GM21526 (cell line): ENCODE results near the gene SELENOV.

Experiments
- ATAC-seq: cut with Tn5 transposase; IDR thresholded peaks from one replicate; pipeline ENCODE4 v1.9.1; 2021; ENCODE audit warnings: moderate library complexity; ENCODE audit not compliant: unreplicated experiment, low FRiP score

The SELENOV gene

DNA sequence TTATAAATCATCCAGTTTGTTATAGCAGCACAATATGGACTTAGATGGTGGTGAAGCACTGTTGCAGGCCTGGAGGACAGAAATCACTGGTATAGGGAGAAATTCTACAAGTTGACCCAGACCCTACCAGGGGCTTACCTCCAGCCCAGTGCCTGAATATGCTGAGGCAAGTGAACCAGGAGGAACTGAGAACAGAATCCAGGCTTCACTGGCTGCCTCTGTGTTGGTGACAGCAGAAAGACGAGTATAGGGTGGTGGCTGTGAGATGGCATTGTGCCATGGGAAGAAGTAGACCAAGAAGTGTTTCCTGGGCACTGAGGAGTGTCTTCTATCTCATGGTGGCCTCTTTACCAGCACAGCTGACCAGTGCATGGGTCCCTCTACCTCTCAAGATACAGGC lies 40.9 kb downstream of the SELENOV start:
- no peak for ATAC-seq

DNA sequence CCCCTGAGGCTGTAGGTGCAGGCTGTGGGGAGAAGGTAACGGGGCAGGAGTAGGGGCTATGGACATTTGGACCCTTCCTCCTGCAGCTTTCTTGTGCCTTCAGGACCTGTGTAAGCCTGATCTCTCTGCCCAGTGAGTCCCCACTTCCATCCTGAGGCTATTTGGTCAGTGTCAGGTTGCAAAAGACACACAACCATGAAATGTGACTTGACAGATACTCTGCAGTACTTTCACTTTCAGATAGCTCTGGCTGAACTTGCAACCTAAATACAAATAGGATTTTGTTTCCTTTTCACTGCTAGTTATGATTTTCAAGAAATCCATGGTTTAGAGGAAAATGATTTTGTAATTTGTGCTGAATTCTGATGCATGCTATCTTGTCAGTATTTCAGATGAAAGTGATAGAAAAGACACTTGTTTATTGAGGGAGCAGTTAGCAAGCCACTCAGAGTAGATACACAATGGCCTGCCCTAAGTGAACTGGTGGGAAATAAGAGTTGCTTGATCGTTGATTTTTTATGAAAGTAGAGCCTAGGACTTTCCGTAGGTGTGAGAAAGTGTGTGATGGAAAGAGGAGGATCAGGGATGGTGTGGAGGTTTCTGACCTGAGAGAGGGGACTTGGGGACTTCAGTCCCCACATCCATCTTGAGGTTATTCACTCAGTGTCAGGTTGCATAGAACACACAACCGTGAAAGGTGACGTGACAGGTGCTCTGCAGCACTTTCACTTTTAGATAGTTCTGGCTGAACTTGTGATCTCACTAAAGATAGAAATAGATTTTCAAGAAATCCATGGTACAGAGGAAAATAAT lies 43.1 kb downstream of the SELENOV start:
- ATAC-seq, result no peak

DNA sequence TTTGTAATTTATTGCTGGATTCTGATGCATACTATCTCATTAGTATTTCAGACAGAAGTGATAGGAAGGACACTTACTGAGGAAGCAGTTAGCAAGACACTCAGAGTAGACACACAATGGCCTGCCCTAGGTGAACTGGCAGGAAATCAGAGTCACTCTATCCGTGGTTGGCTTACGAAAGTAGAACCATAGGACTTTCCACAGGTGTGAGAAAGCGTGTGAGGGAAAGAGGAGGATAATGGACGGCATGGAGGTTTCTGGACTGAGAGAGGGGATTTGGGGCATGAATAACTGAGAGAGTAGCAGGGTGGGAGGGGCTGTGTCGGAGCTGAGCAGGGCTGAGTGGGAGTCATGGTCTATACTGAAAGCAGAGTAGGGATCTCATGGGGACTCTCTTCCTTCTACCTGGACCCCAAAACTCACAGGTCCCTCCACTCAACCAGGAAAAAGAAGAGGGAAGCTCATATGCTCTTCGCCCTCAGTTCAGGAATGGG lies 43.7 kb downstream of the SELENOV start:
- no peak for ATAC-seq

DNA sequence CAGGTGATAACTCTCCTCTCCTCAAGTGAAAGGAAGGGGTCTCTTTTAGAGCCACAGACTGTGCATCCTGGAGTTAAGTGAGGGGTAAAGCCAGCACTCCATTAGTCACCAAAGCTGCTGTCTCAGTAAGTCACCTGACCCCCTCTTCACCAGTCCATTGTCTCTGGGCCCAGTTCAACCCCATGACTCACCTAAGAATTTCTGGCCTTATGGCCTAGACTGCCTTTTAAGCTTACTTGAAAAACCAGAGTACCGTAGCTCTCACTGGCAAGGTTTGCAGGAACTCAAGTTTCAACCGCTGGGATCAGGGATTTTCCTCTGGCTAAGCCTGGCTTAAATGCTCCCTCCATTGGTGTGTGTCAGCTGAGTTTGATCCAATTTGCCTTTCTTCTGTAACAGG lies 48.5 kb downstream of the SELENOV start:
- no peak for ATAC-seq

DNA sequence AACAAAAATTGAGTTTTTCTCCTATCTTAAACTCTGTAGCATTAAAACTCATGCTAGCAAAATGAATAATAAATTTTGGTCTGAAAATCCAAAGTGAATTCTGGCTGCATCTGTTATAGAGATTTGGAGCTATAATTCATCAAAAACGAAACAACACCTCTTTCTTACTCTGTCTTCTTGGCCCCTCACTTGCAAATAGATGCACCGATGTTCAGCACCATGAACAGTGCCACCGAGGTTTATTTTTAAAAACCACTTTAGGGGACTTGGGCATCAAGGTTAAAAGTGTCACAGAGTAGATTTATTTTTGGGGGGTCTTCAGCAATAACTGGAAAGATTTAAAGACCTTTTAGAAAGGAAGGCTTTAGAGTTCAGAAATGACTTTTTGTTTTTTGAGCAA lies 51.1 kb downstream of the SELENOV start:
- ATAC-seq, result no peak

DNA sequence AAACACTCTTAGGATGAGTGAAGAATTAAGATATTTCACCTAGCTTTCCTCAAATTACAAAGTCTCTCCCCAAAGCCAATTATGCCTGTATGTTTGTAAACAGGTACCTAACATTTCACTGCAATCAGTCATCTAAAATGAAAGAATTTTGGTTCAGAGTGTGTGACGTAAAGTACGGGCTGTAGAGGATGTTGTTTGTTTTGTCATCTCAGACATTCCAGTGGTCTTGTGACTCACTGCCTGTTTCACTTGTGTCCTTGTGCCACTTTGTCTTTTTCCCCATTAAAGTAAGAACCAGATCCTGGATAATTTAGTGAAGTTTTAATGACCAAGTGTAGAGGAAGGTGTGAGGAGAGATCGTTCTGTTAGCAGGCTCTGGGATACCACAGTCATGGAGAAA lies 53.7 kb downstream of the SELENOV start:
- no peak for ATAC-seq
